Naive thymus-derived CD4-positive, alpha-beta T cell (primary cell): ENCODE data around the gene CHD2. TPM values are rescaled to one million over a fixed set of nuclear protein-coding genes. Genes with fewer than 3 reads are reported as not detected.

Experiments used
- ATAC-seq: fragments of 150-1000 bp; cut with Tn5 transposase; 2 replicates; pipeline ENCODE4 v1.10.0; 2021; ENCODE audit warnings: mild to moderate bottlenecking, moderate library complexity
- CTCF ChIA-PET: fragments of 350-600 bp; sonication (Branson Sonifier 250); formaldehyde crosslinking; loops from one replicate; lab custom pipeline; 2021; ENCODE audit warnings: antibody characterized with exemption; lab: Charles Lee
- POLR2A ChIA-PET: fragments of 350-600 bp; sonication (Branson Sonifier 250); formaldehyde crosslinking; loops from one replicate; lab custom pipeline; 2021; ENCODE audit warnings: antibody characterized with exemption, inconsistent platforms; lab: Charles Lee
- DNase-seq, 9 donors: peaks; one replicate each; pipeline versions ENCODE4 v3.0.0 to v3.0.0-alpha.2; 2020 to 2022; ENCODE audit warnings: mixed read lengths in 1 of 9
- H3K27ac ChIP-seq: one replicate; pipeline ENCODE4 v1.7.0; 2013; ENCODE audit warnings: mild to moderate bottlenecking, low read depth, low read length, moderate library complexity
- H3K27me3 ChIP-seq, 2 donors: one replicate each; pipeline ENCODE4 v1.7.0; 2013; ENCODE audit warnings: low read length in 2 of 2, mild to moderate bottlenecking in 2 of 2, moderate library complexity in 2 of 2; ENCODE audit not compliant: control insufficient read depth in 2 of 2, insufficient read depth in 2 of 2
- H3K36me3 ChIP-seq, 3 experiments: 1 replicate in 2 of 3; 2 replicates in 1 of 3; pipeline ENCODE4 v1.7.0; 2013; ENCODE audit warnings: low read length in 3 of 3, mild to moderate bottlenecking in 3 of 3, moderate library complexity in 1 of 3; ENCODE audit not compliant: insufficient read depth in 3 of 3, control insufficient read depth in 2 of 3
- H3K4me1 ChIP-seq, 2 donors: one replicate each; pipeline ENCODE4 v1.7.0; 2013; ENCODE audit warnings: low read length in 2 of 2, mild to moderate bottlenecking in 2 of 2, moderate library complexity in 1 of 2; ENCODE audit not compliant: control insufficient read depth in 2 of 2, insufficient read depth in 2 of 2
- H3K4me3 ChIP-seq: 2 replicates; pipeline ENCODE4 v1.7.0; 2013; ENCODE audit warnings: mild to moderate bottlenecking, low read length
- H3K9me3 ChIP-seq, 3 experiments: 1 replicate in 2 of 3; 2 replicates in 1 of 3; pipeline ENCODE4 v1.7.0; 2013; ENCODE audit warnings: low read length in 3 of 3; ENCODE audit not compliant: control insufficient read depth in 2 of 3
- H3K27ac Mint-ChIP-seq, 9 donors: one replicate each; pipeline ENCODE4 v1.8.0; 2020 to 2022; ENCODE audit warnings: mixed read lengths in 9 of 9, mild to moderate bottlenecking in 8 of 9, moderate library complexity in 5 of 9, inconsistent platforms in 2 of 9
- H3K27me3 Mint-ChIP-seq, 5 donors: one replicate each; pipeline ENCODE4 v1.8.0; 2021 to 2022; ENCODE audit warnings: mixed read lengths in 5 of 5, mild to moderate bottlenecking in 1 of 5
- H3K36me3 Mint-ChIP-seq, 5 donors: one replicate each; pipeline ENCODE4 v1.8.0; 2020 to 2022; ENCODE audit warnings: mixed read lengths in 5 of 5, mild to moderate bottlenecking in 3 of 5, inconsistent platforms in 1 of 5
- H3K4me1 Mint-ChIP-seq, 7 donors: one replicate each; pipeline ENCODE4 v1.8.0; 2020 to 2022; ENCODE audit warnings: mixed read lengths in 7 of 7, mild to moderate bottlenecking in 3 of 7, inconsistent platforms in 1 of 7
- H3K4me3 Mint-ChIP-seq, 10 donors: one replicate each; pipeline ENCODE4 v1.8.0; 2020 to 2022; ENCODE audit warnings: mild to moderate bottlenecking in 10 of 10, mixed read lengths in 10 of 10, moderate library complexity in 6 of 10, inconsistent platforms in 2 of 10
- H3K9me3 Mint-ChIP-seq, 11 donors: one replicate each; pipeline ENCODE4 v1.8.0; 2020 to 2022; ENCODE audit warnings: mixed read lengths in 11 of 11, mild to moderate bottlenecking in 4 of 11, inconsistent platforms in 1 of 11, moderate library complexity in 1 of 11
- intact Hi-C, 2 donors: fragments of 100-400 bp; cut with micrococcal nuclease; formaldehyde crosslinking; loops; one replicate each; pipeline ENCODE4 v1.15.1; 2023
- polyA plus RNA-seq, 2 donors: library from polyadenylated mRNA; unstranded; fragments of 300-500 nt; fragmentation: Illumina TruSeq; gene quantifications; one replicate each; pipeline ENCODE4 v1.2.3, GENCODE V29; 2021
- total RNA-seq, 6 experiments: library from RNA in 5 of 6; stranded (reverse) in 5 of 6; gene quantifications; 1 replicate in 5 of 6; 2 replicates in 1 of 6; pipeline ENCODE4 v1.2.3 and lab custom pipeline; 2021 to 2026

The CHD2 gene
- total and polyA plus RNA-seq, 7 experiments from 2014 or later: 70.0 to 492 (median 371) TPM

DNA sequence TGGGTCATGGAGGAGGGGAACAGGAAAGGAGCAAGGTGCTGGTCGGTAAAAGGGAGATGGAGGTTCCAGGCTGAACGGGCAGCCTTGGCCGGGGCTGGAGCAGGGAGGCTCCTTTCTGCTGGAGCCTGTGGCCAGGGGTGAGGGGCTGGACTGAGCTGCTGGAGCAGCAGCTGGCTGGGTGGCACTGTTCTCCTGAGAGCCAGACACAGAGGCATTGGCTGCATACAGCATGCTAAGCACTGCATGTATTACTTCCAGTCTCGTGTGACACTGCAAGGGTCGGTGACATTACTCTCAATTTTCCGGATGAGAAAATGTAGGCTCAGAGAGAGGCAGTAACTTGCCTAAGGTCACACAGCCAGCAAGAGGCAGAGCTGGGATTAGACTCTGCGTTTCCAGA lies 146.6 kb downstream of the CHD2 start:
- H3K36me3 ChIP-seq: no peaks in the 10 kb centered on the region
- Mint-ChIP-seq H3K36me3 (peaks cover 0 to 5% (median 3%) of the 10 kb centered on the region in 5 donors), H3K9me3 (peaks cover 0 to 11% (median 4%) of the 10 kb centered on the region in 11 donors), H3K4me3 (peak overlapping the region in 3 of 10 donors; percentile 14 to 33 (median 21)), H3K4me1 (peaks cover 6 to 40% (median 32%) of the 10 kb centered on the region in 7 donors), H3K27me3 (peaks cover 0 to 6% (median 0%) of the 10 kb centered on the region in 5 donors), H3K27ac (peak overlapping the region in 6 of 9 donors; percentile 11 to 63 (median 39))
- H3K27ac ChIP-seq: no peak overlapping the region
- H3K4me3 ChIP-seq: no peak overlapping the region
- H3K4me1 ChIP-seq: peaks cover 17 to 39% of the 10 kb centered on the region in 2 donors
- DNase-seq: no peak
- peaks cover 0 to 8% (median 0%) of the 10 kb centered on the region in 3 experiments for H3K9me3 ChIP-seq
- ATAC-seq: no peak
- no peaks in the 10 kb centered on the region for H3K27me3 ChIP-seq
- intact Hi-C loops: no loop called here
- CTCF ChIA-PET: no interaction called here
- POLR2A ChIA-PET: no interaction called here

DNA sequence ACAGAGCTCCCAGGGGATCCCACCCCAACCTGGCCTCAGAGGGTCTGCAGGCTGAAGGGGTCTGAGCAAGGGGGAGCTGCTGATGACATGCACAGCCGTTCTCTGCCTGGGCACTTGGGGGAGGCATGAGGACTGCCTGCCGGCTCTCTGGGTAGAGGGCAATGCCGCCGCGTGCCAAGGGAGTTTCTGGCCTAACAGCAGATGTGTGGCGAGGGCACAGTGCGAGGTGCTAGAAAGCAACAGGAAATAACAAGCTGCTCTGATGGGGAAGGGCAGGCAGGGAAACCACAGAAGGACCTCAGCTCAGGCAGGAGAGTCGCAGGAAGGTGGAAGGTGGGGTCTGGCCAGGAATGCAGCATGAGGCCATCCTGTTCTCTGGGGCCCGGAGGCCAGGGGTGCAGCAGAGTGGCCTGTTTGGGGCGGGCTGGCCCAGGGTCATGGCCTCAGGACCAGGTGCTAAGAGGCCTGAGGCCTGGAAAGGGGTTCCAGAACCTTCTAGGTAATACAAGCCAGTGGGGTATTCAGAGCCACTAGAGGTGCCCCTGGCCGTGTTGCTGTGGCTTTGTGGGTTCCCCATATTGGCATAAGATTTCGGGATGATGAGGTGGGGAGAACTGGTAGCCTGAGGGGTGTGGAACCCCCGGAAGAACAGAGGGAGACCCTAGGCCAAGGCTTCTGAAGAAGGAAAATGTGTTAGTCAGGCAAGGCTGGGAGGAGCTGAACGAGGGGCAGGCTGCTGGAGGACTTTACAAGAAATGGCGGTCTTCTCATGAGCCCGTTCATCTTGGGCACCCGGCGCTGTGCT lies 147.7 kb downstream of the CHD2 start:
- peaks cover 0 to 11% (median 4%) of the 10 kb centered on the region in 11 donors for H3K9me3 Mint-ChIP-seq
- ChIA-PET CTCF (no interaction called here), POLR2A (no interaction called here)
- intact Hi-C loops: no loop called here
- no peaks in the 10 kb centered on the region for H3K27me3 ChIP-seq
- H3K4me1 ChIP-seq: peaks cover 17 to 39% of the 10 kb centered on the region in 2 donors
- no peaks in the 10 kb centered on the region for H3K36me3 ChIP-seq
- peak overlapping the region in 8 of 10 donors; percentile 14 to 67 (median 42) for H3K4me3 Mint-ChIP-seq
- H3K27ac Mint-ChIP-seq: peak overlapping the region; percentile 34 to 89 (median 69)
- peaks cover 6 to 40% (median 32%) of the 10 kb centered on the region in 7 donors for H3K4me1 Mint-ChIP-seq
- peaks cover 0 to 5% (median 3%) of the 10 kb centered on the region in 5 donors for H3K36me3 Mint-ChIP-seq
- H3K27me3 Mint-ChIP-seq: peaks cover 0 to 6% (median 0%) of the 10 kb centered on the region in 5 donors
- no peak overlapping the region for H3K4me3 ChIP-seq
- ATAC-seq (peak; percentile 77), DNase-seq (peak in 4 of 9 donors; percentile 23 to 40 (median 34))
- H3K27ac ChIP-seq: no peak overlapping the region
- H3K9me3 ChIP-seq: peaks cover 0 to 8% (median 0%) of the 10 kb centered on the region in 3 experiments

DNA sequence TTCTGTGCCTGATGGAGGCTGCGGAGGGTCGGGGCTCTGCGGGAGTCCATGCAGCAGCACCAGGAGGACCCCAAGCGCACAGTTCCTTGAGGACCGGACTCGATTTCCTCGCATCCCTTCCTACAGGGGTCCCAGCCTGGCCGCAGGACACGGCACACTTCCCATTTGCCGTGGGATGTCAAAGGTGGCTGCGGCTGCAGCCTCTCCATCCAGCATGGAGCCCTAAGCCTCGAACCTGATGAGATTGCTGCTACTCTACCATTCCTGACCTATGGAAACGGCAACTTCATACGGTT lies 148.2 kb downstream of the CHD2 start:
- ChIA-PET CTCF (no interaction called here), POLR2A (no interaction called here)
- Histone ChIP-seq H3K27ac (no peak overlapping the region), H3K36me3 (no peaks in the 10 kb centered on the region), H3K4me1 (peaks cover 17 to 39% of the 10 kb centered on the region in 2 donors), H3K9me3 (peaks cover 0 to 8% (median 0%) of the 10 kb centered on the region in 3 experiments), H3K27me3 (no peaks in the 10 kb centered on the region), H3K4me3 (no peak overlapping the region)
- Mint-ChIP-seq H3K4me3 (peak overlapping the region in 1 of 10 donors; percentile 50), H3K36me3 (peaks cover 0 to 5% (median 3%) of the 10 kb centered on the region in 5 donors), H3K27ac (no peak overlapping the region), H3K4me1 (peaks cover 6 to 40% (median 32%) of the 10 kb centered on the region in 7 donors), H3K27me3 (peaks cover 0 to 6% (median 0%) of the 10 kb centered on the region in 5 donors), H3K9me3 (peaks cover 0 to 11% (median 4%) of the 10 kb centered on the region in 11 donors)
- ATAC-seq (no peak), DNase-seq (no peak)
- intact Hi-C loops: no loop called here

DNA sequence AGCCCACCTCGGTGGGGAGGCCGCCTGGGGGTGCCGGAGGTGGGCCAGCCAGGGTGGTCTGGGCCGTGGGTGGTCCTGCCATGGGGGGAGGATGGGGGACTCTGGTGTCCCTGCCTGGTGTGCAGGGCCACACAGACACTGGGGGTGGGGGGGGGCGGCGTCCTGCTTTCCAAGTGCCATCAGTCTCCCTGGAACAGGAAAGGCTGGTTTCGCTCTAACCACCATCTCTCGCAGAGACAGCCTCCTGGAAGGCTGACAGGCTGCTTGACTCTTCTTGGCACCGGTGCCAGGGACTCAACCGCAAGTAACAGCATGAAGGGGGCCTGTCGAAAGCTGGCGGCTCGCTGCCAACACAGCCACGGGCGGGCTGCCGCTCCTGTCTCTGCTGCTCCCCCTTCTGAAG lies 148.6 kb downstream of the CHD2 start:
- H3K36me3 Mint-ChIP-seq: peaks cover 0 to 5% (median 3%) of the 10 kb centered on the region in 5 donors
- H3K27me3 ChIP-seq: no peaks in the 10 kb centered on the region
- H3K4me1 ChIP-seq: peaks cover 17 to 39% of the 10 kb centered on the region in 2 donors
- peaks cover 0 to 6% (median 0%) of the 10 kb centered on the region in 5 donors for H3K27me3 Mint-ChIP-seq
- peaks cover 6 to 40% (median 32%) of the 10 kb centered on the region in 7 donors for H3K4me1 Mint-ChIP-seq
- CTCF ChIA-PET: no interaction called here
- DNase-seq: no peak
- peak overlapping the region in 3 of 10 donors; percentile 1 to 50 (median 20) for H3K4me3 Mint-ChIP-seq
- peaks cover 0 to 8% (median 0%) of the 10 kb centered on the region in 3 experiments for H3K9me3 ChIP-seq
- H3K9me3 Mint-ChIP-seq: peaks cover 0 to 11% (median 4%) of the 10 kb centered on the region in 11 donors
- POLR2A ChIA-PET: no interaction called here
- intact Hi-C loops: no loop called here
- no peak overlapping the region for H3K27ac ChIP-seq
- no peak overlapping the region for H3K4me3 ChIP-seq
- ATAC-seq: no peak
- H3K36me3 ChIP-seq: no peaks in the 10 kb centered on the region
- H3K27ac Mint-ChIP-seq: no peak overlapping the region

DNA sequence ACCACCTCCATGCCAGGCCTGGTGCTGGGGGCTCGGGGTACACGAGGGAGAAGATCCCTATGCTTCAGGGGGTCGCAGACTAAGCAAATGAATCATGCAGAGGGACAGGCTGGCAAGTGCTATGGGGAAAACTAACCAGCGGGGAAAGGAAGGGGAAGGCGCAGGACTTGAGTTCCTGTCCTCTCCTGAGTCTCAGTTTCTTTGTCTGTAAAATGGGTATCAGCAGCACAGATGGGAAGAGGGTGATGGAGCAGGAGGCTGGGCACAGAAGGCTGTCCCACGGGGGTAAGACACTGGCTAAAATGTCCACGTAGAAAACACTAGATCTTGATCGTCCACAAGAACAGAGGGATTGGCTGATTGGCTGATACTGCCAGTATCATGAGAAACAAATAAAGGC lies 149.1 kb downstream of the CHD2 start:
- peaks cover 0 to 6% (median 0%) of the 10 kb centered on the region in 5 donors for H3K27me3 Mint-ChIP-seq
- H3K9me3 ChIP-seq: peaks cover 0 to 8% (median 0%) of the 10 kb centered on the region in 3 experiments
- no peaks in the 10 kb centered on the region for H3K36me3 ChIP-seq
- peaks cover 0 to 5% (median 3%) of the 10 kb centered on the region in 5 donors for H3K36me3 Mint-ChIP-seq
- intact Hi-C loops: no loop called here
- H3K27ac ChIP-seq: no peak overlapping the region
- DNase-seq: no peak
- H3K4me1 ChIP-seq: peaks cover 17 to 39% of the 10 kb centered on the region in 2 donors
- peaks cover 0 to 11% (median 4%) of the 10 kb centered on the region in 11 donors for H3K9me3 Mint-ChIP-seq
- no peaks in the 10 kb centered on the region for H3K27me3 ChIP-seq
- H3K4me1 Mint-ChIP-seq: peaks cover 6 to 40% (median 32%) of the 10 kb centered on the region in 7 donors
- no peak overlapping the region for H3K4me3 ChIP-seq
- CTCF ChIA-PET: no interaction called here
- no peak for ATAC-seq
- POLR2A ChIA-PET: no interaction called here
- peak overlapping the region in 2 of 10 donors; percentile 20 to 50 for H3K4me3 Mint-ChIP-seq
- peak overlapping the region in 4 of 9 donors; percentile 7 to 51 (median 22) for H3K27ac Mint-ChIP-seq

DNA sequence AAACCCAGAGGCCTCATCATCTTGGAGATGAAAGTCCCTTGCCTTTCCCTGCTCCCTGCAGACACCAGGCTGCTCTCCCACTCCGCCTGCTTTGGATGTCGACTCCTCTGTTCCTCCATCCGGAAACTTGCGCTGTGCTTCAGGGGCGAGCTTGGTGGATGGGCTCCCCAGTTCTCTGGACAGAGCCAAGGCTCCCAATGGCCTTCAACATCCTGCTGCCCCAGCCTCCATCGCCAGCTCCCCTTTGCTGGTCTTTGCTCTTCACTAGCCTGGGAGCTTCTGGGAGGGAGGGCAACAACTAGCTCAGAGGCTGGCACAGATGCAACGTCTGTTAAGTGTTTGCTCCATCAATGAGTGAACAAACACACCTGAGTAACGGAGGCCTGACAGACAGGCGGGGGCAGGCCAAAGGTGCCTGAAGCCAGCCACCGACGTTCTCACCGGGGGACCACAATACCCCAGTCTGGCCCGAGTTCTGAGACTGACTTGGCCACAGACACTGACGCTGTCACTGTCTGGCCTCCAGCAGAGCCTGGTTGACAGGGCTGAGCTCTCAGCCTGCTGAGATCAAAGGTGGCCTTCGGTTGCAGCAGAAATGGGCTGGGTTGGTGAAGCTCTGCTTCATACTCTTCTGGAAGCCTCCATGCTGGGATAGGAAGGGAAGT lies 149.9 kb downstream of the CHD2 start:
- ChIA-PET CTCF (interaction anchor here (0.7 kb wide), 1 partner anchor 270 kb away, joined by 3 read pairs; no protein-coding TSS in a partner anchor), POLR2A (no interaction called here)
- H3K4me1 ChIP-seq: peaks cover 17 to 39% of the 10 kb centered on the region in 2 donors
- Mint-ChIP-seq H3K27ac (peak overlapping the region in 2 of 9 donors; percentile 4 to 55), H3K4me1 (peaks cover 6 to 40% (median 32%) of the 10 kb centered on the region in 7 donors), H3K27me3 (peaks cover 0 to 9% (median 3%) of the 10 kb centered on the region in 5 donors), H3K4me3 (no peak overlapping the region), H3K36me3 (peaks cover 0 to 5% (median 3%) of the 10 kb centered on the region in 5 donors), H3K9me3 (peaks cover 0 to 11% (median 4%) of the 10 kb centered on the region in 11 donors)
- peaks cover 0 to 8% (median 0%) of the 10 kb centered on the region in 3 experiments for H3K9me3 ChIP-seq
- no peak overlapping the region for H3K4me3 ChIP-seq
- ATAC-seq: peak; percentile 56
- intact Hi-C loops: no loop called here
- no peaks in the 10 kb centered on the region for H3K36me3 ChIP-seq
- H3K27ac ChIP-seq: no peak overlapping the region
- no peaks in the 10 kb centered on the region for H3K27me3 ChIP-seq
- no peak for DNase-seq
